ENCODE data around the gene LARGE1.

LARGE1 gene

DNA sequence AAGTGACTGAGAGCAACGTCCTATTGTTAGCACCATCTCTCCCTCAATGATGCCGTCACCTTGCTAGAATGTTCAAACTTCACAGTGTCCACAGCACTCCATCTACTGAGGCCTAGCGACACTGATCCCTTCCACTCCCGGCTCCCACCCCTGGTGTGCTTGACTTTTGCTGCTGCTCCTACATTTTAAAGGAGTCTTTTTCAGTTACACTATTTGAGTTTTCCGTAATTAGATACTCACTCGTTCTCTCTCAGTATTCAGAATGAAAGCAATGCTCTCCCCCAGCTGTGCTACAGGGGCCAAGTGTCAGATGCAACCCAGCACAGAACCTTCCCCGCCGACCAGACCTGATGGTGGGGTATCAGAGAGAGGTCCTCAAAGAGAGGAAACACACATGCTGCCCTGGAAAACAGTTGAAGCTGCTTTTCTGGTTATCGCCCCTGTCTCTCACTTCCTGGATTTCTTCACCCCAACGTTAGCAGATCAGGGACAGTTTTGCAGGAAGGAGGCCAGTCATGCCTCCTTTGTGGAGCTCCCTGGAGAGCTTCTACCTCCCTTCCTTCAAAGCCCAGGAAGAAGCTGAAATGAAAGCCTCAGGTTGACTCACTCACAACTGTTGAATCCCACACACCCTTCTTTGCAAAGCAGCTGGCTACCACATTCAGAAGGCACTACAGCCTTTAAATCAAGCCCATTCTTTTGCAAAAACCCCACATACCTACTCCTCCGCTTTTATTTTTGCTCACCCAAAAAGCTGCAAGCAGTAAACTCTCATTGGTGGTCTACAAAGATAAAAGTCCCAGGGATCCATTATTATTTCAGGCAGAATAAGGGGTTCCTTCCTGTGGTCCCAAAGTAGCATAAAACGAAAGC lies 23.5 kb downstream of the LARGE1 start:
- TF ChIP-seq POLR2AphosphoS5 (IDR thresholded peaks at IDR 0.05; ENCODE audit: low read depth, low read length), result no peak
- no peak for TF ChIP-seq FOXP2 (optimal IDR thresholded peaks at IDR 0.05; ENCODE audit: borderline replicate concordance, extremely low read depth, extremely low read length, insufficient read depth)
- no peak for TF ChIP-seq SIN3A (IDR thresholded peaks at IDR 0.05; ENCODE audit: borderline replicate concordance, insufficient read depth, low read length)
- TF ChIP-seq, protein P1, sequence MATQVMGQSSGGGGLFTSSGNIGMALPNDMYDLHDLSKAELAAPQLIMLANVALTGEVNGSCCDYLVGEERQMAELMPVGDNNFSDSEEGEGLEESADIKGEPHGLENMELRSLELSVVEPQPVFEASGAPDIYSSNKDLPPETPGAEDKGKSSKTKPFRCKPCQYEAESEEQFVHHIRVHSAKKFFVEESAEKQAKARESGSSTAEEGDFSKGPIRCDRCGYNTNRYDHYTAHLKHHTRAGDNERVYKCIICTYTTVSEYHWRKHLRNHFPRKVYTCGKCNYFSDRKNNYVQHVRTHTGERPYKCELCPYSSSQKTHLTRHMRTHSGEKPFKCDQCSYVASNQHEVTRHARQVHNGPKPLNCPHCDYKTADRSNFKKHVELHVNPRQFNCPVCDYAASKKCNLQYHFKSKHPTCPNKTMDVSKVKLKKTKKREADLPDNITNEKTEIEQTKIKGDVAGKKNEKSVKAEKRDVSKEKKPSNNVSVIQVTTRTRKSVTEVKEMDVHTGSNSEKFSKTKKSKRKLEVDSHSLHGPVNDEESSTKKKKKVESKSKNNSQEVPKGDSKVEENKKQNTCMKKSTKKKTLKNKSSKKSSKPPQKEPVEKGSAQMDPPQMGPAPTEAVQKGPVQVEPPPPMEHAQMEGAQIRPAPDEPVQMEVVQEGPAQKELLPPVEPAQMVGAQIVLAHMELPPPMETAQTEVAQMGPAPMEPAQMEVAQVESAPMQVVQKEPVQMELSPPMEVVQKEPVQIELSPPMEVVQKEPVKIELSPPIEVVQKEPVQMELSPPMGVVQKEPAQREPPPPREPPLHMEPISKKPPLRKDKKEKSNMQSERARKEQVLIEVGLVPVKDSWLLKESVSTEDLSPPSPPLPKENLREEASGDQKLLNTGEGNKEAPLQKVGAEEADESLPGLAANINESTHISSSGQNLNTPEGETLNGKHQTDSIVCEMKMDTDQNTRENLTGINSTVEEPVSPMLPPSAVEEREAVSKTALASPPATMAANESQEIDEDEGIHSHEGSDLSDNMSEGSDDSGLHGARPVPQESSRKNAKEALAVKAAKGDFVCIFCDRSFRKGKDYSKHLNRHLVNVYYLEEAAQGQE (IDR thresholded peaks at IDR 0.05; ENCODE audit: insufficient read depth in 1 of 2, low read depth in 2 of 2, low read length in 2 of 2), result no peak
- TF ChIP-seq TAF1 (IDR thresholded peaks at IDR 0.05; ENCODE audit: borderline replicate concordance, insufficient read depth, low read length), result no peak

DNA sequence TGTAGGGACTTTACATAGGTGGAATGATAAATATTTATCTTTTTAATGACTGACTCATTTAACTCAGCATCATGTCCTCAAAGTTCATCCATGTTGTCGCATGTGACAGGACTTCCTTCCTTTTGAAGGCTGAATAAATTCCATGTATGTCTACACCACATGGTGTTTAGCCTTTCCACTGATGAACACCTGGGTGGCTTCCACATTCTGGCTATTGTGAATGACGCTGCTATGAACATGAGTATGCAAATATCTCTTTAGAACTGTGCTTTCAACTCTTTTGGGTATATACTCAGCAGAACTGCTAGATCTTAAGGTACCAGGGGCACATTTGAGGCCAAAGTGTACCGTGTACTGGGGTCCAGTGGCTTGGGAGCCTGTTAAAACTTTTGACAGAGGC lies 24.1 kb downstream of the LARGE1 start:
- TF ChIP-seq FOXP2 (optimal IDR thresholded peaks at IDR 0.05; ENCODE audit: borderline replicate concordance, extremely low read depth, extremely low read length, insufficient read depth), result no peak
- TF ChIP-seq SIN3A (IDR thresholded peaks at IDR 0.05; ENCODE audit: borderline replicate concordance, insufficient read depth, low read length), result no peak
- TF ChIP-seq, protein P1 (IDR thresholded peaks at IDR 0.05; ENCODE audit: insufficient read depth in 1 of 2, low read depth in 2 of 2, low read length in 2 of 2), result no peak
- TF ChIP-seq TAF1 (IDR thresholded peaks at IDR 0.05; ENCODE audit: borderline replicate concordance, insufficient read depth, low read length), result no peak
- no peak for TF ChIP-seq POLR2AphosphoS5 (IDR thresholded peaks at IDR 0.05; ENCODE audit: low read depth, low read length)

DNA sequence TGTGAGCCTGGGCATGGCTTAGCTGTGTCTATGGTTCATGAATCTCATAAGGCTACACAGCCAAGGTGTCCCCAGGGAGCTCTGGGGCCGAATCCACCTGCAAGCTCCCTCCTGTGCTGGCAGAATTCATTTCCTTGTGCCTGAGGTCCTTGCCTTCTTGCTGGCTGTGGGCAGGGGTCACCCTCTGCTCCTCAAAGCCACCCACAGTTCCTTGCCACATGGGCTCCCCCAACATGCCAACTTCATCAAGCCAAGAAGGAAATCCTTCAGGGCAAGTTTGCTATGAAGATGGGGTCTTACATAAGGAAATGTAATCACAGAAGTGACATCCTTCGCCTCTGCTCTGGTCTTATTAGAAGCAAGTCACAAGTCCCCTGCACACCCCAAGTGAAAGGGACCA lies 24.8 kb downstream of the LARGE1 start:
- TF ChIP-seq SIN3A (IDR thresholded peaks at IDR 0.05; ENCODE audit: borderline replicate concordance, insufficient read depth, low read length) (no peak), TAF1 (IDR thresholded peaks at IDR 0.05; ENCODE audit: borderline replicate concordance, insufficient read depth, low read length) (no peak), POLR2AphosphoS5 (IDR thresholded peaks at IDR 0.05; ENCODE audit: low read depth, low read length) (no peak), FOXP2 (optimal IDR thresholded peaks at IDR 0.05; ENCODE audit: borderline replicate concordance, extremely low read depth, extremely low read length, insufficient read depth) (no peak)
- TF ChIP-seq, protein P1 (IDR thresholded peaks at IDR 0.05; ENCODE audit: insufficient read depth in 1 of 2, low read depth in 2 of 2, low read length in 2 of 2), result no peak

DNA sequence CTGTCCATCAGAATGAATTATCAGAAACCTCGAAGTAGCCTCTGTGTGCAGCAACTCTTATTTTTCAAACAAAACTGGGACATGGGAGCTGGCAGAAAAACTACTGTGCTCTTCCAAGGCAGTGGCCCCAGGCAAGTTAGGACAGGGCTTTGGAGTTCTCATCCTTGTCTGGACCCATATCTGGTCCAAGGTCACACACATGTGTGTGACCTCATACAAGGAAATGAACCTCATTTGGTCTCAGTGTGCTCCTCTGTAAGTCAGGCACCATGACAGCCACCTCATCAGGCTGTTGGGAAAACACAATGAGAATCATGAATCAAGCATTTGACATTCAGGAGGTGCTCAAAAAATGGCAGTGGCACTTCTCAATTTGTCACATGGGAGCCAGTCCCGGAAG lies 25.8 kb downstream of the LARGE1 start:
- TF ChIP-seq FOXP2 (optimal IDR thresholded peaks at IDR 0.05; ENCODE audit: borderline replicate concordance, extremely low read depth, extremely low read length, insufficient read depth) (no peak), POLR2AphosphoS5 (IDR thresholded peaks at IDR 0.05; ENCODE audit: low read depth, low read length) (no peak), SIN3A (IDR thresholded peaks at IDR 0.05; ENCODE audit: borderline replicate concordance, insufficient read depth, low read length) (no peak), TAF1 (IDR thresholded peaks at IDR 0.05; ENCODE audit: borderline replicate concordance, insufficient read depth, low read length) (no peak)
- TF ChIP-seq, protein P1 (IDR thresholded peaks at IDR 0.05; ENCODE audit: insufficient read depth in 1 of 2, low read depth in 2 of 2, low read length in 2 of 2), result no peak
